Parathyroid adenoma (tissue), 2 donors: Measurements from ENCODE around the gene CAMK2D.

Experiments
- H2AFZ ChIP-seq: fragments of 300-600 bp; sonication (generic); one replicate; pipeline ENCODE4 v1.7.0; 2017; ENCODE audit warnings: antibody characterized with exemption, mild to moderate bottlenecking
- H3K27ac ChIP-seq: fragments of 300-600 bp; sonication (generic); one replicate; pipeline ENCODE4 v1.7.0; 2017
- H3K27me3 ChIP-seq: fragments of 300-600 bp; sonication (generic); one replicate; pipeline ENCODE4 v1.7.0; 2017; ENCODE audit warnings: low read length; ENCODE audit not compliant: control insufficient read depth, insufficient read depth
- H3K36me3 ChIP-seq: fragments of 300-600 bp; sonication (generic); one replicate; pipeline ENCODE4 v1.7.0; 2017; ENCODE audit warnings: low read length; ENCODE audit not compliant: control insufficient read depth, insufficient read depth
- H3K4me1 ChIP-seq: fragments of 300-600 bp; sonication (generic); one replicate; pipeline ENCODE4 v1.7.0; 2017; ENCODE audit warnings: control low read depth
- H3K4me2 ChIP-seq: fragments of 300-600 bp; sonication (generic); one replicate; pipeline ENCODE4 v1.7.0; 2017; ENCODE audit warnings: low read length
- H3K4me3 ChIP-seq: fragments of 300-600 bp; sonication (generic); one replicate; pipeline ENCODE4 v1.7.0; 2017; ENCODE audit warnings: low read depth, low read length
- H3K79me2 ChIP-seq: fragments of 300-600 bp; sonication (generic); one replicate; pipeline ENCODE4 v1.7.0; 2017; ENCODE audit warnings: control low read depth
- H3K9ac ChIP-seq: fragments of 300-600 bp; sonication (generic); one replicate; pipeline ENCODE4 v1.7.0; 2017; ENCODE audit warnings: mild to moderate bottlenecking
- H3K9me3 ChIP-seq: fragments of 300-600 bp; sonication (generic); one replicate; pipeline ENCODE4 v1.7.0; 2017; ENCODE audit warnings: low read length; ENCODE audit not compliant: control insufficient read depth
- TF ChIP-seq, protein P1 (sequence below): fragments of 300-600 bp; sonication (generic); IDR thresholded peaks from one replicate; pipeline ENCODE4 v1.7.0; 2017; ENCODE audit warnings: antibody characterized with exemption, mild to moderate bottlenecking
- donor health status: primary hyperparathyroidism.

Gene CAMK2D

DNA sequence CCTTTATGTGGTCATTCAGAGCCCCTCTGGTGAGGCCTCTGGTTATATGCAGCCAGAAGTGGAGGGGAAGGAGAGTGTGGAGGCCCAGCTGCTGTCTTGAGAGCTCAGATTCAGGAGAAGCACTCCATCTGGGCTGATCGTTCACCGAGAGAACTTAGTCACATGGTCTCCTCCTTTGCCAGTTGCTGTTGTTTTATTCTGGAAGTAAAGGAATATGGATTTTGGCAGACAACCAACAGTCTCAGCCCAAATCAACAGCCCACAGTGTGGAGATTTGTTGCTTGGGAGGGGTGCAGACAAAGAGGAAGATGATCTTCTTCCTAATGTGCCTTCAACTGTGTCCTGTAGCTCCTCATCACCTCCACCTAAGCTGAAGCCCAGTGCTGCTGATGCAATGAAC lies 356.7 kb downstream of the CAMK2D start:
- Histone ChIP-seq H3K4me2 (no peak overlapping the region), H3K4me3 (no peak overlapping the region), H3K4me1 (peaks cover 4% of the 10 kb centered on the region), H3K79me2 (no peaks in the 10 kb centered on the region), H2AFZ (no peak overlapping the region), H3K27ac (no peak overlapping the region), H3K36me3 (no peaks in the 10 kb centered on the region), H3K9ac (no peak overlapping the region), H3K9me3 (no peaks in the 10 kb centered on the region), H3K27me3 (no peaks in the 10 kb centered on the region)
- TF ChIP-seq, protein P1, sequence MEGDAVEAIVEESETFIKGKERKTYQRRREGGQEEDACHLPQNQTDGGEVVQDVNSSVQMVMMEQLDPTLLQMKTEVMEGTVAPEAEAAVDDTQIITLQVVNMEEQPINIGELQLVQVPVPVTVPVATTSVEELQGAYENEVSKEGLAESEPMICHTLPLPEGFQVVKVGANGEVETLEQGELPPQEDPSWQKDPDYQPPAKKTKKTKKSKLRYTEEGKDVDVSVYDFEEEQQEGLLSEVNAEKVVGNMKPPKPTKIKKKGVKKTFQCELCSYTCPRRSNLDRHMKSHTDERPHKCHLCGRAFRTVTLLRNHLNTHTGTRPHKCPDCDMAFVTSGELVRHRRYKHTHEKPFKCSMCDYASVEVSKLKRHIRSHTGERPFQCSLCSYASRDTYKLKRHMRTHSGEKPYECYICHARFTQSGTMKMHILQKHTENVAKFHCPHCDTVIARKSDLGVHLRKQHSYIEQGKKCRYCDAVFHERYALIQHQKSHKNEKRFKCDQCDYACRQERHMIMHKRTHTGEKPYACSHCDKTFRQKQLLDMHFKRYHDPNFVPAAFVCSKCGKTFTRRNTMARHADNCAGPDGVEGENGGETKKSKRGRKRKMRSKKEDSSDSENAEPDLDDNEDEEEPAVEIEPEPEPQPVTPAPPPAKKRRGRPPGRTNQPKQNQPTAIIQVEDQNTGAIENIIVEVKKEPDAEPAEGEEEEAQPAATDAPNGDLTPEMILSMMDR = no peak

DNA sequence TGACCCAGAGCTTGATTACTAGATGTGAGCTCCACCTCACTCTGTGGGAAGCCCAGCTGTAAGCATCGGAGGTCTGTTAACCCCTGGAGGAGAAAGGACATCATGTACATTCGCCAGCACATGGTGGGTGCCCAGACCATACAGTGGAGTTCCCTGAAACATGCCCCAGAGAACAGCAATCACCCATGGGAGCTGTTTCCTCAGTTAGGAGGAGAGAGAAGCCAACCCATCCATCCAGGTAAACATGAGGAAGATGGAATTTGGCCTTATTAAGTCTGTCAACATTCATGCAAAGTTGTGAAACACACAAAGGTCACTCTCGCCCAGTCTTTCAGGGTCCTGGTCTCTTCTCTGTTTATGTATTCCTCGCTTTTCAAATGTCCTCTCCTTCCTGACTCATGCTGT lies 357.4 kb downstream of the CAMK2D start:
- Histone ChIP-seq H2AFZ (no peak overlapping the region), H3K4me2 (no peak overlapping the region), H3K27me3 (no peaks in the 10 kb centered on the region), H3K9ac (no peak overlapping the region), H3K36me3 (no peaks in the 10 kb centered on the region), H3K4me3 (no peak overlapping the region), H3K79me2 (no peaks in the 10 kb centered on the region), H3K4me1 (peaks cover 4% of the 10 kb centered on the region), H3K9me3 (no peaks in the 10 kb centered on the region), H3K27ac (no peak overlapping the region)
- TF ChIP-seq, protein P1 = no peak
